Liver (tissue), 9 donors: ENCODE measurements around the gene KCNMB2. TPM values are rescaled to one million over a fixed set of nuclear protein-coding genes. Genes with fewer than 3 reads are reported as not detected.

Experiments
- DNase-seq: peaks from one replicate; pipeline ENCODE4 v3.0.0-alpha.2; 2017; ENCODE audit warnings: low spot score
- H3K27ac ChIP-seq, 2 donors: one replicate each; pipeline ENCODE4 v1.7.0; 2013; ENCODE audit warnings: inconsistent platforms in 2 of 2, low read length in 2 of 2, control low read depth in 1 of 2, low read depth in 1 of 2, mild to moderate bottlenecking in 1 of 2
- H3K27me3 ChIP-seq, 4 donors: one replicate each; pipeline versions ENCODE4 v1.6.1 to v1.7.0; 2013; ENCODE audit warnings: low read length in 3 of 4, inconsistent platforms in 1 of 4, mild to moderate bottlenecking in 1 of 4, moderate library complexity in 1 of 4; ENCODE audit not compliant: control insufficient read depth in 4 of 4, insufficient read depth in 4 of 4
- H3K36me3 ChIP-seq, 4 donors: one replicate each; pipeline versions ENCODE4 v1.6.1 to v1.7.0; 2013; ENCODE audit warnings: low read length in 3 of 4, mild to moderate bottlenecking in 3 of 4, low read depth in 1 of 4, moderate library complexity in 1 of 4; ENCODE audit not compliant: control insufficient read depth in 4 of 4, insufficient read depth in 3 of 4
- H3K4me1 ChIP-seq, 4 donors: one replicate each; pipeline versions ENCODE4 v1.6.1 to v1.7.0; 2013; ENCODE audit warnings: low read length in 3 of 4, mild to moderate bottlenecking in 3 of 4, moderate library complexity in 1 of 4; ENCODE audit not compliant: control insufficient read depth in 4 of 4, insufficient read depth in 4 of 4
- H3K4me3 ChIP-seq, 3 donors: one replicate each; pipeline versions ENCODE4 v1.6.1 to v1.7.0; 2013; ENCODE audit warnings: low read length in 3 of 3, control low read depth in 1 of 3, low read depth in 1 of 3, mild to moderate bottlenecking in 1 of 3
- H3K9ac ChIP-seq, 2 donors: one replicate each; pipeline ENCODE4 v1.7.0; 2013; ENCODE audit warnings: low read length in 2 of 2, mild to moderate bottlenecking in 2 of 2, moderate library complexity in 2 of 2, control low read depth in 1 of 2, low read depth in 1 of 2
- H3K9me3 ChIP-seq, 4 donors: one replicate each; pipeline versions ENCODE4 v1.6.1 to v1.7.0; 2013; ENCODE audit warnings: low read length in 3 of 4; ENCODE audit not compliant: control insufficient read depth in 4 of 4
- ATF3 ChIP-seq: IDR thresholded peaks from 2 replicates; pipeline ENCODE4 v1.6.1; 2016; ENCODE audit warnings: antibody characterized with exemption
- EGR1 ChIP-seq, 2 donors: IDR thresholded peaks; 2 replicates each; pipeline ENCODE4 v1.6.1; 2016 to 2018; ENCODE audit warnings: antibody characterized with exemption in 2 of 2, low read depth in 2 of 2
- FOXA1 ChIP-seq: IDR thresholded peaks from 2 replicates; pipeline ENCODE4 v1.6.1; 2016; ENCODE audit warnings: antibody characterized with exemption
- FOXA2 ChIP-seq: IDR thresholded peaks from 2 replicates; pipeline ENCODE4 v1.6.1; 2016; ENCODE audit warnings: antibody characterized with exemption
- GABPA ChIP-seq, 2 donors: IDR thresholded peaks in 1 of 2; conservative IDR thresholded peaks in 1 of 2; 2 replicates each; pipeline ENCODE4 v1.6.1; 2016; ENCODE audit warnings: antibody characterized with exemption in 2 of 2, mild to moderate bottlenecking in 1 of 2, moderate library complexity in 1 of 2
- HNF4A ChIP-seq, 2 donors: conservative IDR thresholded peaks; 2 replicates each; pipeline ENCODE4 v1.6.1; 2016; ENCODE audit warnings: antibody characterized with exemption in 2 of 2, mild to moderate bottlenecking in 2 of 2
- HNF4G ChIP-seq: IDR thresholded peaks from 2 replicates; pipeline ENCODE4 v1.6.1; 2016; ENCODE audit warnings: antibody characterized with exemption
- JUND ChIP-seq, 2 donors: IDR thresholded peaks; 2 replicates each; pipeline ENCODE4 v1.6.1; 2016; ENCODE audit warnings: antibody characterized with exemption in 2 of 2
- MAX ChIP-seq: IDR thresholded peaks from 2 replicates; pipeline ENCODE4 v1.6.1; 2016; ENCODE audit warnings: antibody characterized with exemption
- NR2F2 ChIP-seq: IDR thresholded peaks from 2 replicates; pipeline ENCODE4 v1.6.1; 2016; ENCODE audit warnings: antibody characterized with exemption
- RAD21 ChIP-seq, 2 donors: IDR thresholded peaks; 2 replicates each; pipeline ENCODE4 v1.6.1; 2016; ENCODE audit warnings: antibody characterized with exemption in 2 of 2, mild to moderate bottlenecking in 2 of 2
- REST ChIP-seq: IDR thresholded peaks from 2 replicates; pipeline ENCODE4 v1.6.1; 2016; ENCODE audit warnings: antibody characterized with exemption, mild to moderate bottlenecking
- SP1 ChIP-seq: IDR thresholded peaks from 2 replicates; pipeline ENCODE4 v1.6.1; 2018; ENCODE audit warnings: antibody characterized with exemption, mild to moderate bottlenecking
- YY1 ChIP-seq: IDR thresholded peaks from 2 replicates; pipeline ENCODE4 v1.6.1; 2016; ENCODE audit warnings: antibody characterized with exemption, mild to moderate bottlenecking
- ZBTB33 ChIP-seq: IDR thresholded peaks from 2 replicates; pipeline ENCODE4 v1.6.1; 2016; ENCODE audit warnings: antibody characterized with exemption
- WGBS: extraction: QIAGEN DNeasy Blood & Tissue Kit; methylation state at CpG from one replicate; pipeline ENCODE4 v1.1.7; 2013; 5-methylcytosine and 5-hydroxymethylcytosine counted together
- polyA plus RNA-seq, 2 donors: library from polyadenylated mRNA; stranded (reverse) in 1 of 2; unstranded in 1 of 2; fragments of 200-250 nt in 1 of 2; fragments of >200 nt in 1 of 2; fragmentation: Nextera tagmentation in 1 of 2; extraction: Ambion mirVana in 1 of 2; gene quantifications; one replicate each; pipeline versions ENCODE4 v1.2.1 to v1.2.3, GENCODE V29; 2013 to 2015
- total RNA-seq, 2 donors: library from RNA; depleted of rRNA; stranded (reverse); fragments of >200 nt; gene quantifications; one replicate each; pipeline ENCODE4 v1.2.3, GENCODE V29; 2014
- TF ChIP-seq, protein P1 (sequence below): fragments of 150-350 bp; IDR thresholded peaks from 2 replicates; pipeline ENCODE4 v1.5.1; 2017; ENCODE audit warnings: improper control_type of control experiment, low read depth, low read length; ENCODE audit not compliant: missing input control
- donor health status: healthy.
- donor health status: healthy.
- donor health status: healthy.
- donor health status: healthy.
- donor health status: healthy.

The KCNMB2 gene
- total and polyA plus RNA-seq, 4 donors: 0.08 to 0.33 (median 0.16) TPM; not detected in 1

GRCh38 chr3:178588628-178589027 lies 52.4 kb downstream of the KCNMB2 start:
- Histone ChIP-seq H3K4me3 (no peak overlapping the region), H3K36me3 (no peaks in the 10 kb centered on the region), H3K27me3 (no peaks in the 10 kb centered on the region), H3K9ac (no peak overlapping the region), H3K4me1 (no peaks in the 10 kb centered on the region), H3K9me3 (no peaks in the 10 kb centered on the region), H3K27ac (no peak overlapping the region)
- WGBS: 85% methylated on average over 4 of the region's 4 CpGs
- TF ChIP-seq SP1 (no peak), FOXA2 (no peak), ATF3 (no peak), MAX (no peak), REST (no peak), FOXA1 (no peak), NR2F2 (no peak), HNF4G (no peak), HNF4A (conservative IDR thresholded peaks at IDR 0.05) (no peak), YY1 (no peak), RAD21 (IDR thresholded peaks at IDR 0.05) (no peak), ZBTB33 (no peak), EGR1 (IDR thresholded peaks at IDR 0.05; ENCODE audit: low read depth in 2 of 2) (no peak), GABPA (IDR thresholded peaks at IDR 0.05 in 1 of 2, conservative IDR thresholded peaks at IDR 0.05 in 1 of 2) (no peak), JUND (IDR thresholded peaks at IDR 0.05) (no peak)
- TF ChIP-seq, protein P1, sequence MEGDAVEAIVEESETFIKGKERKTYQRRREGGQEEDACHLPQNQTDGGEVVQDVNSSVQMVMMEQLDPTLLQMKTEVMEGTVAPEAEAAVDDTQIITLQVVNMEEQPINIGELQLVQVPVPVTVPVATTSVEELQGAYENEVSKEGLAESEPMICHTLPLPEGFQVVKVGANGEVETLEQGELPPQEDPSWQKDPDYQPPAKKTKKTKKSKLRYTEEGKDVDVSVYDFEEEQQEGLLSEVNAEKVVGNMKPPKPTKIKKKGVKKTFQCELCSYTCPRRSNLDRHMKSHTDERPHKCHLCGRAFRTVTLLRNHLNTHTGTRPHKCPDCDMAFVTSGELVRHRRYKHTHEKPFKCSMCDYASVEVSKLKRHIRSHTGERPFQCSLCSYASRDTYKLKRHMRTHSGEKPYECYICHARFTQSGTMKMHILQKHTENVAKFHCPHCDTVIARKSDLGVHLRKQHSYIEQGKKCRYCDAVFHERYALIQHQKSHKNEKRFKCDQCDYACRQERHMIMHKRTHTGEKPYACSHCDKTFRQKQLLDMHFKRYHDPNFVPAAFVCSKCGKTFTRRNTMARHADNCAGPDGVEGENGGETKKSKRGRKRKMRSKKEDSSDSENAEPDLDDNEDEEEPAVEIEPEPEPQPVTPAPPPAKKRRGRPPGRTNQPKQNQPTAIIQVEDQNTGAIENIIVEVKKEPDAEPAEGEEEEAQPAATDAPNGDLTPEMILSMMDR: no peak
- DNase-seq: no peak

DNA sequence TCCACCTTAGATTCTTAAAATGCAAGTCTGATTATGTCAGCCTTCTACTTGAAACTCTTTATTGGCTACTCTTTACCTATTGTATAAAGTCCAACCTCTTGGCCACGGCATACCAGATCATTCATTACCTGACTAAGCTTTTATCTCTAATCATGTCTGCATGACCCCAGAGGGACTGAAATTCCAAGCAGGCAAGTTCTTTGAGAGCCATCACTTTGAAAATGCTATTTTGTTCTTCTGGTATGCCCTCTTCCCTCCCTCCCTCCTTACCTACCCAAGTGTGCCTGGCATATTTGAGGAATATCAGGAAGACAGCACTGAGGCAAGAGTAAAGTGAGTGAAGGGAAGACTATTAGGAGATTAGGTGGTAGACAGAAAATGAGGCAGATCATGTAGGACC lies 57.5 kb downstream of the KCNMB2 start:
- Histone ChIP-seq H3K9me3 (no peaks in the 10 kb centered on the region), H3K9ac (no peak overlapping the region), H3K27ac (no peak overlapping the region), H3K4me3 (no peak overlapping the region), H3K27me3 (peaks cover 0 to 3% (median 0%) of the 10 kb centered on the region in 4 donors), H3K4me1 (no peaks in the 10 kb centered on the region), H3K36me3 (no peaks in the 10 kb centered on the region)
- no peak for TF ChIP-seq REST
- no peak for TF ChIP-seq JUND (IDR thresholded peaks at IDR 0.05)
- no peak for TF ChIP-seq GABPA (IDR thresholded peaks at IDR 0.05 in 1 of 2, conservative IDR thresholded peaks at IDR 0.05 in 1 of 2)
- 51% methylated on average over 1 of the region's 1 CpG for WGBS
- no peak for DNase-seq
